B cell (primary cell): ENCODE results near the gene CRISPLD2. TPM values are rescaled to one million over a fixed set of nuclear protein-coding genes. Genes with fewer than 3 reads are reported as not detected.

Experiments used
- ATAC-seq: fragments of 200-7000 bp; cut with Tn5 transposase; one replicate; pipeline ENCODE4 v1.10.0; 2021; ENCODE audit warnings: low read depth, mild to moderate bottlenecking, moderate number of reproducible peaks, moderate library complexity
- CTCF ChIA-PET: fragments of 350-600 bp; sonication (Branson Sonifier 250); formaldehyde crosslinking; loops from one replicate; lab custom pipeline; 2021; ENCODE audit warnings: antibody characterized with exemption, inconsistent platforms; lab: Charles Lee
- POLR2A ChIA-PET: fragments of 350-600 bp; sonication (Branson Sonifier 250); formaldehyde crosslinking; loops from one replicate; lab custom pipeline; 2021; ENCODE audit warnings: antibody characterized with exemption; lab: Charles Lee
- DNase-seq: peaks from one replicate; pipeline ENCODE4 v3.0.0; 2013
- H2AFZ ChIP-seq: 2 replicates; pipeline ENCODE4 v1.6.1; 2012; ENCODE audit warnings: mild to moderate bottlenecking, low read depth, low read length; ENCODE audit not compliant: insufficient read depth, poor library complexity, severe bottlenecking
- H3K27ac ChIP-seq, 2 donors: 1 replicate in 1 of 2; 2 replicates in 1 of 2; pipeline ENCODE4 v1.5.1; 2012 to 2013; ENCODE audit warnings: low read length in 2 of 2, mild to moderate bottlenecking in 2 of 2, moderate library complexity in 1 of 2
- H3K27me3 ChIP-seq, 4 experiments: fragments of 200-600 bp in 1 of 4; sonication (generic) in 1 of 4; replicated peaks in 1 of 4; 1 replicate in 2 of 4; 2 replicates in 2 of 4; pipeline versions ENCODE4 v1.6.1 to v1.7.0; 2013 to 2016; ENCODE audit warnings: low read length in 3 of 4, mild to moderate bottlenecking in 2 of 4, mixed read lengths in 1 of 4, moderate library complexity in 1 of 4; ENCODE audit not compliant: insufficient read depth in 4 of 4, control insufficient read depth in 3 of 4; ENCODE audit errors: control extremely low read depth in 1 of 4
- H3K36me3 ChIP-seq, 2 experiments: replicated peaks in 1 of 2; 1 replicate in 1 of 2; 2 replicates in 1 of 2; pipeline versions ENCODE4 v1.6.1 to v1.7.1; 2013; ENCODE audit warnings: low read length in 1 of 2; ENCODE audit not compliant: insufficient read depth in 2 of 2, control insufficient read depth in 1 of 2; ENCODE audit errors: control extremely low read depth in 1 of 2, extremely low read depth in 1 of 2
- H3K4me1 ChIP-seq, 2 donors: fragments of 200-600 bp in 1 of 2; sonication (generic) in 1 of 2; 1 replicate in 1 of 2; 2 replicates in 1 of 2; pipeline versions ENCODE4 v1.5.1 to v1.6.1; 2013 to 2017; ENCODE audit warnings: low read length in 2 of 2; ENCODE audit not compliant: control insufficient read depth in 2 of 2, insufficient read depth in 2 of 2
- H3K4me2 ChIP-seq: replicated peaks from 2 replicates; pipeline ENCODE3; 2012; ENCODE audit warnings: mild to moderate bottlenecking, low read depth, low read length; ENCODE audit not compliant: poor library complexity, severe bottlenecking
- H3K4me3 ChIP-seq, 5 experiments: fragments of 200-600 bp in 1 of 5; sonication (generic) in 1 of 5; 1 replicate in 3 of 5; 2 replicates in 2 of 5; pipeline versions ENCODE4 v1.5.1 to v1.7.0; 2011 to 2016; ENCODE audit warnings: low read length in 4 of 5, mild to moderate bottlenecking in 4 of 5, low read depth in 2 of 5, control low read depth in 1 of 5, moderate library complexity in 1 of 5; ENCODE audit not compliant: insufficient read depth in 1 of 5; ENCODE audit errors: control extremely low read depth in 1 of 5, extremely low read depth in 1 of 5
- H3K79me2 ChIP-seq: fragments of 200-600 bp; sonication (generic); one replicate; pipeline ENCODE4 v1.6.0; 2016; ENCODE audit warnings: low read length; ENCODE audit not compliant: control insufficient read depth, insufficient read depth
- H3K9ac ChIP-seq: fragments of 200-600 bp; sonication (generic); 2 replicates; pipeline ENCODE4 v1.6.1; 2017; ENCODE audit warnings: mild to moderate bottlenecking, low read length, moderate library complexity
- H3K9me3 ChIP-seq, 3 donors: one replicate each; pipeline versions ENCODE4 v1.6.1 to v1.7.1; 2013; ENCODE audit warnings: low read length in 2 of 3; ENCODE audit not compliant: control insufficient read depth in 2 of 3, insufficient read depth in 1 of 3; ENCODE audit errors: control extremely low read depth in 1 of 3
- H4K20me1 ChIP-seq: 2 replicates; pipeline ENCODE4 v1.6.0; 2012; ENCODE audit warnings: mild to moderate bottlenecking, low read length; ENCODE audit not compliant: insufficient read depth, control insufficient read depth, poor library complexity, severe bottlenecking
- H3K27ac Mint-ChIP-seq: one replicate; pipeline ENCODE4 v1.8.0; 2021; ENCODE audit warnings: mixed read lengths
- H3K27me3 Mint-ChIP-seq: one replicate; pipeline ENCODE4 v1.8.0; 2021; ENCODE audit warnings: mixed read lengths
- H3K4me1 Mint-ChIP-seq: one replicate; pipeline ENCODE4 v1.8.0; 2021; ENCODE audit warnings: mixed read lengths
- H3K4me3 Mint-ChIP-seq: one replicate; pipeline ENCODE4 v1.8.0; 2021; ENCODE audit warnings: mixed read lengths
- H3K9me3 Mint-ChIP-seq: one replicate; pipeline ENCODE4 v1.8.0; 2022; ENCODE audit warnings: mixed read lengths; ENCODE audit not compliant: insufficient read depth
- EZH2 ChIP-seq: IDR thresholded peaks from 2 replicates; pipeline ENCODE4 v1.6.1; 2012; ENCODE audit warnings: borderline replicate concordance, low read depth, mild to moderate bottlenecking, moderate library complexity, low read length; ENCODE audit not compliant: insufficient read depth, poor library complexity, severe bottlenecking
- WGBS: methylation state at CpG from one replicate; pipeline ENCODE4 v1.1.5; 2013; ENCODE audit warnings: missing lambda C conversion rate; ENCODE audit not compliant: insufficient coverage; 5-methylcytosine and 5-hydroxymethylcytosine counted together
- intact Hi-C: fragments of 100-400 bp; cut with micrococcal nuclease; formaldehyde crosslinking; loops from one replicate; pipeline ENCODE4 v1.10.0; 2022
- polyA plus RNA-seq: library from polyadenylated mRNA; depleted of rRNA; stranded (reverse); fragments of >200 nt; gene quantifications from 2 replicates; pipeline ENCODE4 v1.2.3, GENCODE V29; 2012
- total RNA-seq, 2 donors: library from RNA; stranded (reverse); fragments of 120-200 nt in 1 of 2; gene quantifications; 1 replicate in 1 of 2; 2 replicates in 1 of 2; pipeline versions ENCODE4 v1.2.3 to v1.2.4, GENCODE V29; 2013 to 2022
- TF ChIP-seq, protein P1 (sequence below): fragments of 200-600 bp; IDR thresholded peaks from one replicate; pipeline ENCODE4 v1.8.0; 2022; ENCODE audit warnings: antibody characterized with exemption, mild to moderate bottlenecking

The CRISPLD2 gene
- total and polyA plus RNA-seq, 2 donors (not counting 1 experiment from before 2014, with no cell fraction given) = 0.25 to 0.37 TPM

DNA sequence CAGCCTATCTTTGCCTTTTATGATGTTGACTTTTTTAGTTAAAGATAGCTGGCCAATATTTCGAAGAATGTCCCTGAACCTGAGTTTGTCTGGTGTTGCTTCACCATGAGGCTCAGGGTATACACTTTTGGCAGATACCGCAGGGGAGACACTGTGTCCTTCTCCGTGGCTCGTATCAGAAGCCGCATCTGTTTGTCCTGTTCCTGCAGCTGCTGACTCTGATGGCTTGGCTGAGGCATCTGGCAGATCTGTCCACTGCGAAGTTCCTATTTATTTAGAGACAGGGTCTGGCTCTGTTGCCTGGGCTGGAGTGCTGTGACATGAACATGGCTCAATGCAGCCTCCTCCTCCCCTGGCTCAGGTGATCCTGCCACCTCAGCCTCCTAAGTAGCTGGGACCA is 93.5 kb downstream of the CRISPLD2 start:
- intact Hi-C loops = no loop called here
- Histone ChIP-seq H4K20me1 (no peaks in the 10 kb centered on the region), H3K9me3 (no peaks in the 10 kb centered on the region), H3K27ac (no peak overlapping the region), H3K36me3 (no peaks in the 10 kb centered on the region), H3K4me3 (no peak overlapping the region), H3K9ac (no peak overlapping the region), H3K4me2 (no peak overlapping the region), H3K79me2 (no peaks in the 10 kb centered on the region), H3K4me1 (no peaks in the 10 kb centered on the region), H2AFZ (no peak overlapping the region), H3K27me3 (no peaks in the 10 kb centered on the region)
- peaks cover 15% of the 10 kb centered on the region for H3K27me3 Mint-ChIP-seq
- H3K9me3 Mint-ChIP-seq = no peaks in the 10 kb centered on the region
- H3K27ac Mint-ChIP-seq = no peak overlapping the region
- ChIA-PET CTCF (interaction anchor here (0.7 kb wide), 1 partner anchor 1551 kb away, joined by 3 read pairs; no protein-coding TSS in a partner anchor), POLR2A (interaction anchor here (0.7 kb wide), 1 partner anchor 694 kb away, joined by 3 read pairs; no protein-coding TSS in a partner anchor)
- 24% methylated on average over 6 of the region's 6 CpGs for WGBS
- TF ChIP-seq, protein P1, sequence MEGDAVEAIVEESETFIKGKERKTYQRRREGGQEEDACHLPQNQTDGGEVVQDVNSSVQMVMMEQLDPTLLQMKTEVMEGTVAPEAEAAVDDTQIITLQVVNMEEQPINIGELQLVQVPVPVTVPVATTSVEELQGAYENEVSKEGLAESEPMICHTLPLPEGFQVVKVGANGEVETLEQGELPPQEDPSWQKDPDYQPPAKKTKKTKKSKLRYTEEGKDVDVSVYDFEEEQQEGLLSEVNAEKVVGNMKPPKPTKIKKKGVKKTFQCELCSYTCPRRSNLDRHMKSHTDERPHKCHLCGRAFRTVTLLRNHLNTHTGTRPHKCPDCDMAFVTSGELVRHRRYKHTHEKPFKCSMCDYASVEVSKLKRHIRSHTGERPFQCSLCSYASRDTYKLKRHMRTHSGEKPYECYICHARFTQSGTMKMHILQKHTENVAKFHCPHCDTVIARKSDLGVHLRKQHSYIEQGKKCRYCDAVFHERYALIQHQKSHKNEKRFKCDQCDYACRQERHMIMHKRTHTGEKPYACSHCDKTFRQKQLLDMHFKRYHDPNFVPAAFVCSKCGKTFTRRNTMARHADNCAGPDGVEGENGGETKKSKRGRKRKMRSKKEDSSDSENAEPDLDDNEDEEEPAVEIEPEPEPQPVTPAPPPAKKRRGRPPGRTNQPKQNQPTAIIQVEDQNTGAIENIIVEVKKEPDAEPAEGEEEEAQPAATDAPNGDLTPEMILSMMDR = no peak
- TF ChIP-seq EZH2 = no peak
- no peak overlapping the region for H3K4me3 Mint-ChIP-seq
- H3K4me1 Mint-ChIP-seq = no peaks in the 10 kb centered on the region
- no peak for ATAC-seq
- no peak for DNase-seq

DNA sequence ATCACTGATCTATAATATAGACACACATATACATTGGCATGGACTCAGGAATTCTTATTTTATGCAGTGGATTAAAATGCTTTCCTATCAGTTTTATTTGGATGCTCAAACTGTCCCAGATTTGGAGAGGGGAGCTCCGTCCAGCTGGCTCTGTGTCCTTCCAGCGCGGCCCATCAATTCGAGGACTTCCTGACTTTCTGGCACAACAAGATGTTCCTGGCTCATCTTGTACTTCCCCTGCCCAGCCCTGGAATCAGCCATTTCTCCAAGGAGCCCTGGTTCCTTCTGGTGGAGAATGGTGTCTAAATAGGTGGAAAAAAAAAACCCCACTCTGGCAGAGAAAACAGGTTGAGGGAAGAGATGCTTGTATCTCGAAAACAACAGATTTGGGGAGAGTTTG is 94.5 kb downstream of the CRISPLD2 start:
- Histone ChIP-seq H3K9me3 (no peaks in the 10 kb centered on the region), H2AFZ (no peak overlapping the region), H3K27me3 (no peaks in the 10 kb centered on the region), H3K4me1 (no peaks in the 10 kb centered on the region), H4K20me1 (no peaks in the 10 kb centered on the region), H3K36me3 (no peaks in the 10 kb centered on the region), H3K27ac (no peak overlapping the region), H3K9ac (no peak overlapping the region), H3K4me3 (no peak overlapping the region), H3K4me2 (no peak overlapping the region), H3K79me2 (no peaks in the 10 kb centered on the region)
- Mint-ChIP-seq H3K9me3 (no peaks in the 10 kb centered on the region), H3K27me3 (peaks cover 20% of the 10 kb centered on the region), H3K4me3 (no peak overlapping the region), H3K4me1 (no peaks in the 10 kb centered on the region), H3K27ac (no peak overlapping the region)
- no peak for ATAC-seq
- POLR2A ChIA-PET = no interaction called here
- no peak for DNase-seq
- TF ChIP-seq, protein P1 = no peak
- TF ChIP-seq EZH2 = no peak
- WGBS = 90% methylated on average over 4 of the region's 5 CpGs
- intact Hi-C loops = no loop called here
- CTCF ChIA-PET = no interaction called here
